NCI-H2107 treated with DMSO at 0.1 percent for 48 hours (cell line): ENCODE results near the gene WDR13.
"Not testable (repeated sequence)": the region's sequence is repeated elsewhere in the genome, so short reads cannot be mapped to it uniquely, and the experiment has no call there.

Source experiments
- DNase-seq: peaks from one replicate; lab custom pipeline; 2025; ENCODE audit not compliant: unreplicated experiment; lab: John Stamatoyannopoulos, UW

Gene WDR13

GRCh38 chrX:48652055-48652579 lies 54.8 kb downstream of the WDR13 start:
- DNase-seq = not testable (repeated sequence)

- DNase-seq = not testable (repeated sequence)
Observed at GRCh38 chrX:48654746-48655145, 57.5 kb downstream of the WDR13 start.
